HepG2 (cell line): ENCODE data around the gene SYNM. TPM values are rescaled to one million over a fixed set of nuclear protein-coding genes. Genes with fewer than 3 reads are reported as not detected.

Experiments
- ATAC-seq: fragments of 200-7000 bp; cut with Tn5 transposase; 3 replicates; pipeline ENCODE4 v1.9.1; 2020; ENCODE audit warnings: mild to moderate bottlenecking, moderate library complexity
- BruUV-seq: library from RNA; stranded (reverse); fragments of 400-500 nt; replicated peaks from 2 replicates; lab custom pipeline; 2021; lab: Mats Ljungman, UMichigan
- CTCF ChIA-PET: fragments of 300-600 bp; formaldehyde crosslinking; extraction: SDS; loops from one replicate; lab custom pipeline; 2021; ENCODE audit warnings: low total read pairs, inconsistent platforms, low intra/inter-chr PET ratio; lab: Yijun Ruan, JAX
- POLR2A ChIA-PET: fragments of 350-600 bp; sonication (Branson Sonifier 250); formaldehyde crosslinking; loops from one replicate; lab custom pipeline; 2020; ENCODE audit warnings: antibody characterized with exemption, inconsistent platforms; lab: Yijun Ruan, JAX
- DNase-seq: peaks from one replicate; pipeline ENCODE4 v3.0.0-alpha.2; 2015; ENCODE audit warnings: low spot score
- FAIRE-seq: peaks from 3 replicates; lab custom pipeline; 2011; peaks lifted over from hg19 to GRCh38; lab: Jason Lieb, UNC
- H2AFZ ChIP-seq: one replicate; pipeline ENCODE4 v1.6.1; 2011; ENCODE audit warnings: low read length, inconsistent platforms
- H3K27ac ChIP-seq: fragments of 300-600 bp; 3 replicates; pipeline ENCODE4 v1.8.0; 2011; ENCODE audit warnings: mixed run types, mild to moderate bottlenecking, mixed read lengths, low read length, inconsistent platforms; ENCODE audit not compliant: insufficient read depth; ENCODE audit errors: extremely low read length
- H3K27me3 ChIP-seq, 2 experiments: fragments of 200-600 bp in 1 of 2; 2 replicates in 1 of 2; 3 replicates in 1 of 2; pipeline versions ENCODE4 v1.6.0 to v1.8.0; 2011; ENCODE audit warnings: low read length in 2 of 2, mild to moderate bottlenecking in 2 of 2, moderate library complexity in 2 of 2, inconsistent platforms in 1 of 2; ENCODE audit not compliant: insufficient read depth in 2 of 2, control insufficient read depth in 1 of 2
- H3K36me3 ChIP-seq, 2 experiments: fragments of 200-600 bp in 1 of 2; replicated peaks in 1 of 2; 2 replicates in 1 of 2; 3 replicates in 1 of 2; pipeline versions ENCODE4 v1.5.1 to v1.8.0; 2011; ENCODE audit warnings: low read length in 2 of 2, inconsistent platforms in 1 of 2; ENCODE audit not compliant: insufficient read depth in 2 of 2, control insufficient read depth in 1 of 2
- H3K4me1 ChIP-seq: 2 replicates; pipeline ENCODE4 v1.5.1; 2012; ENCODE audit warnings: low read length, inconsistent platforms; ENCODE audit not compliant: insufficient read depth
- H3K4me2 ChIP-seq: 2 replicates; pipeline ENCODE4 v1.6.0; 2011; ENCODE audit warnings: low read depth, low read length, inconsistent platforms
- H3K4me3 ChIP-seq, 3 experiments: fragments of 200-600 bp in 1 of 3; sonication (generic), shearing (Covaris generic) in 1 of 3; replicated peaks in 1 of 3; 2 replicates each; pipeline ENCODE4 v1.5.1; 2011 to 2016; ENCODE audit warnings: low read length in 3 of 3, inconsistent platforms in 2 of 3, low read depth in 2 of 3, mild to moderate bottlenecking in 2 of 3, control low read depth in 1 of 3, mixed read lengths in 1 of 3; ENCODE audit not compliant: insufficient read depth in 1 of 3
- H3K79me2 ChIP-seq: one replicate; pipeline ENCODE4 v1.6.1; 2011; ENCODE audit warnings: low read length, inconsistent platforms; ENCODE audit not compliant: insufficient read depth
- H3K9ac ChIP-seq: 2 replicates; pipeline ENCODE4 v1.6.0; 2011; ENCODE audit warnings: mild to moderate bottlenecking, low read depth, low read length, inconsistent platforms; ENCODE audit not compliant: insufficient read depth
- H3K9me3 ChIP-seq: 2 replicates; pipeline ENCODE4 v1.5.1; 2012; ENCODE audit warnings: mild to moderate bottlenecking, low read length
- H4K20me1 ChIP-seq: 2 replicates; pipeline ENCODE4 v1.6.0; 2011; ENCODE audit warnings: inconsistent platforms, mild to moderate bottlenecking, low read length, moderate library complexity; ENCODE audit not compliant: insufficient read depth
- CENPT ChIP-seq: sonication (generic); formaldehyde crosslinking; IDR thresholded peaks from 2 replicates; pipeline ENCODE4 v1.8.0; 2022; ENCODE audit warnings: low read depth, mild to moderate bottlenecking, moderate library complexity, missing genetic modification reagents
- DMAP1 ChIP-seq: IDR thresholded peaks from 2 replicates; pipeline ENCODE4 v1.6.1; 2016
- MAFF ChIP-seq: IDR thresholded peaks from 2 replicates; pipeline ENCODE4 v1.6.1; 2011; ENCODE audit warnings: low read depth, low read length, improper control_type of control experiment
- PHF5A ChIP-seq: IDR thresholded peaks from one replicate; pipeline ENCODE4 v1.6.1; 2018; ENCODE audit warnings: low read depth, missing genetic modification reagents; ENCODE audit not compliant: unreplicated experiment
- PTBP1 ChIP-seq: fragments of 200-400 bp; formaldehyde crosslinking; IDR thresholded peaks from 2 replicates; pipeline ENCODE4 v1.6.1; 2018; ENCODE audit warnings: low read length, low read depth; ENCODE audit not compliant: poor library complexity, severe bottlenecking
- SALL2 ChIP-seq: sonication (generic); formaldehyde crosslinking; IDR thresholded peaks from 2 replicates; pipeline ENCODE4 v1.8.1; 2023; ENCODE audit warnings: mild to moderate bottlenecking, missing genetic modification reagents, inconsistent platforms
- TBX3 ChIP-seq: fragments of 450-650 bp; IDR thresholded peaks from 2 replicates; pipeline ENCODE4 v1.6.1; 2017; ENCODE audit warnings: antibody characterized with exemption, mild to moderate bottlenecking, inconsistent platforms, borderline replicate concordance
- TP53 ChIP-seq: sonication (generic); formaldehyde crosslinking; conservative IDR thresholded peaks from 2 replicates; pipeline ENCODE4 v1.4.0; 2020; ENCODE audit warnings: missing genetic modification reagents
- ZKSCAN1 ChIP-seq: fragments of 150-350 bp; IDR thresholded peaks from 2 replicates; pipeline ENCODE4 v1.6.1; 2014; ENCODE audit warnings: low read length
- ZNF382 ChIP-seq: sonication (generic); formaldehyde crosslinking; IDR thresholded peaks from 2 replicates; pipeline ENCODE4 v1.5.0; 2020; ENCODE audit warnings: missing genetic modification reagents, mild to moderate bottlenecking, borderline replicate concordance
- ZNF543 ChIP-seq: sonication (generic); formaldehyde crosslinking; IDR thresholded peaks from 2 replicates; pipeline ENCODE4 v1.4.0; 2020; ENCODE audit warnings: mild to moderate bottlenecking, missing genetic modification reagents
- ZNF572 ChIP-seq: sonication (generic); formaldehyde crosslinking; IDR thresholded peaks from 2 replicates; pipeline ENCODE4 v1.5.1; 2020; ENCODE audit warnings: mild to moderate bottlenecking, missing genetic modification reagents
- ZNF709 ChIP-seq: sonication (generic); formaldehyde crosslinking; IDR thresholded peaks from 2 replicates; pipeline ENCODE4 v1.5.0; 2020; ENCODE audit warnings: mild to moderate bottlenecking, missing genetic modification reagents
- WGBS: methylation state at CpG from one replicate; pipeline ENCODE4 v1.1.6; 2017; ENCODE audit warnings: low lambda C conversion rate; 5-methylcytosine and 5-hydroxymethylcytosine counted together
- in situ Hi-C: cut with HindIII; loops from 2 replicates; pipeline ENCODE4 v1.10.0; 2017; ENCODE audit warnings: low pct_unique_long_range_greater_than_20kb; ENCODE audit not compliant: extremely low pct_ligation_motif_present
- intact Hi-C: fragments of 100-400 bp; cut with micrococcal nuclease; formaldehyde crosslinking; loops from one replicate; pipeline ENCODE4 v1.10.0; 2022; ENCODE audit not compliant: unreplicated experiment
- polyA plus RNA-seq, 8 experiments: library from polyadenylated mRNA; depleted of rRNA in 3 of 8; stranded (reverse) in 7 of 8; unstranded in 1 of 8; fragments of >200 nt; fragmentation: Illumina TruSeq in 4 of 8; extraction: Trizol in 4 of 8; gene quantifications; 2 replicates each; pipeline versions ENCODE4 v1.2.1 to v1.2.3, GENCODE V29; 2011 to 2016; ENCODE audit warnings: low read depth in 4 of 8, missing spikeins in 1 of 8, mixed read lengths in 1 of 8; ENCODE audit not compliant: insufficient read depth in 1 of 8
- total RNA-seq, 5 experiments: library from RNA; depleted of rRNA; stranded (reverse); fragments of >200 nt; fragmentation: Illumina TruSeq; extraction: Trizol; gene quantifications; 2 replicates each; pipeline ENCODE4 v1.2.3, GENCODE V29; 2016; ENCODE audit warnings: low read depth in 1 of 5
- TF ChIP-seq, protein P1 (sequence below): sonication (generic); formaldehyde crosslinking; IDR thresholded peaks from 2 replicates; pipeline ENCODE4 v1.4.0; 2020; ENCODE audit warnings: missing genetic modification reagents, mild to moderate bottlenecking, borderline replicate concordance
- TF ChIP-seq, protein P2 (sequence below): sonication (generic); IDR thresholded peaks from 2 replicates; pipeline ENCODE4 v1.6.1; 2016; ENCODE audit warnings: low read depth, borderline replicate concordance
- TF ChIP-seq, protein P3 (sequence below): sonication (generic); formaldehyde crosslinking; IDR thresholded peaks from 2 replicates; pipeline ENCODE4 v1.5.0; 2020; ENCODE audit warnings: mild to moderate bottlenecking, missing genetic modification reagents
- TF ChIP-seq, protein P4 (sequence below): IDR thresholded peaks from 2 replicates; pipeline ENCODE4 v1.6.1; 2012; ENCODE audit warnings: low read length, improper control_type of control experiment

The SYNM gene
- total and polyA plus RNA-seq, 2 of the 13 experiments (the other 11 are each of a cell fraction or from before 2014, with no cell fraction given) = 1.1 to 3.7 TPM

DNA sequence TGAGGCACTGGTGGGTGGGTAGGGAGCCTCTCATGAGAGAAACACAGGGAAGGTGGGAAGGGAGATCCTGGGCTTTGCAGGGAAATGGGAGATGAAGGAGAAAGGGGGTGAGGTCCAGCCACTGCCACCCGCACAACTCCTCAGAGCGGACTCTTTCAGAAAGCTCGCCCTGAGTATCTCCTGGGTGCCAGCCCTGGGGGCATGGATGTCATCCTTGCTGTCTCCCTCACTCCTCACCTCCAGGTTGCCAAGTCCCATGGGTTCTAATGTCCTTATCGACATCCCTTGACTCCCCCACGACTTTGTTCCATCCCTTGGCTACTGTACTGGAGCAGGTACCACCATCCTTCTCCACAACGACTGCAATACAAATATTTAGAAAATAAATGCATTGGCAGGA lies 40.9 kb downstream of the SYNM start:
- ChIA-PET POLR2A (no interaction called here), CTCF (no interaction called here)
- Histone ChIP-seq H4K20me1 (no peaks in the 10 kb centered on the region), H2AFZ (no peak overlapping the region), H3K27ac (no peak overlapping the region), H3K36me3 (peaks cover 0 to 3% of the 10 kb centered on the region in 2 experiments; a peak in 2 of 5 replicates), H3K9ac (no peak overlapping the region), H3K27me3 (no peaks in the 10 kb centered on the region), H3K4me2 (no peak overlapping the region), H3K9me3 (no peaks in the 10 kb centered on the region), H3K4me1 (peaks cover 12% of the 10 kb centered on the region), H3K4me3 (no peak overlapping the region), H3K79me2 (no peaks in the 10 kb centered on the region)
- intact Hi-C loops = no loop called here
- no peak for TF ChIP-seq TBX3
- no peak for TF ChIP-seq PTBP1
- TF ChIP-seq ZKSCAN1 = no peak
- TF ChIP-seq, protein P1, sequence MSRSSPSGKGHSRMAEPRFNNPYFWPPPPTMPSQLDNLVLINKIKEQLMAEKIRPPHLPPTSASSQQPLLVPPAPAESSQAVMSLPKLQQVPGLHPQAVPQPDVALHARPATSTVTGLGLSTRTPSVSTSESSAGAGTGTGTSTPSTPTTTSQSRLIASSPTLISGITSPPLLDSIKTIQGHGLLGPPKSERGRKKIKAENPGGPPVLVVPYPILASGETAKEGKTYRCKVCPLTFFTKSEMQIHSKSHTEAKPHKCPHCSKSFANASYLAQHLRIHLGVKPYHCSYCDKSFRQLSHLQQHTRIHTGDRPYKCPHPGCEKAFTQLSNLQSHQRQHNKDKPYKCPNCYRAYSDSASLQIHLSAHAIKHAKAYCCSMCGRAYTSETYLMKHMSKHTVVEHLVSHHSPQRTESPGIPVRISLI (CRISPR knock-in tag) = no peak
- no peak for TF ChIP-seq ZNF543
- TF ChIP-seq ZNF709 (CRISPR knock-in tag) = no peak
- TF ChIP-seq, protein P2, sequence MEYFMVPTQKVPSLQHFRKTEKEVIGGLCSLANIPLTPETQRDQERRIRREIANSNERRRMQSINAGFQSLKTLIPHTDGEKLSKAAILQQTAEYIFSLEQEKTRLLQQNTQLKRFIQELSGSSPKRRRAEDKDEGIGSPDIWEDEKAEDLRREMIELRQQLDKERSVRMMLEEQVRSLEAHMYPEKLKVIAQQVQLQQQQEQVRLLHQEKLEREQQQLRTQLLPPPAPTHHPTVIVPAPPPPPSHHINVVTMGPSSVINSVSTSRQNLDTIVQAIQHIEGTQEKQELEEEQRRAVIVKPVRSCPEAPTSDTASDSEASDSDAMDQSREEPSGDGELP = no peak
- TF ChIP-seq ZNF572 (CRISPR knock-in tag) = no peak
- TF ChIP-seq, protein P3, sequence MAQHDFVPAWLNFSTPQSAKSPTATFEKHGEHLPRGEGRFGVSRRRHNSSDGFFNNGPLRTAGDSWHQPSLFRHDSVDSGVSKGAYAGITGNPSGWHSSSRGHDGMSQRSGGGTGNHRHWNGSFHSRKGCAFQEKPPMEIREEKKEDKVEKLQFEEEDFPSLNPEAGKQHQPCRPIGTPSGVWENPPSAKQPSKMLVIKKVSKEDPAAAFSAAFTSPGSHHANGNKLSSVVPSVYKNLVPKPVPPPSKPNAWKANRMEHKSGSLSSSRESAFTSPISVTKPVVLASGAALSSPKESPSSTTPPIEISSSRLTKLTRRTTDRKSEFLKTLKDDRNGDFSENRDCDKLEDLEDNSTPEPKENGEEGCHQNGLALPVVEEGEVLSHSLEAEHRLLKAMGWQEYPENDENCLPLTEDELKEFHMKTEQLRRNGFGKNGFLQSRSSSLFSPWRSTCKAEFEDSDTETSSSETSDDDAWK (CRISPR knock-in tag) = no peak
- no peak for TF ChIP-seq MAFF
- no peak for TF ChIP-seq CENPT (CRISPR knock-in tag)
- TF ChIP-seq, protein P4, sequence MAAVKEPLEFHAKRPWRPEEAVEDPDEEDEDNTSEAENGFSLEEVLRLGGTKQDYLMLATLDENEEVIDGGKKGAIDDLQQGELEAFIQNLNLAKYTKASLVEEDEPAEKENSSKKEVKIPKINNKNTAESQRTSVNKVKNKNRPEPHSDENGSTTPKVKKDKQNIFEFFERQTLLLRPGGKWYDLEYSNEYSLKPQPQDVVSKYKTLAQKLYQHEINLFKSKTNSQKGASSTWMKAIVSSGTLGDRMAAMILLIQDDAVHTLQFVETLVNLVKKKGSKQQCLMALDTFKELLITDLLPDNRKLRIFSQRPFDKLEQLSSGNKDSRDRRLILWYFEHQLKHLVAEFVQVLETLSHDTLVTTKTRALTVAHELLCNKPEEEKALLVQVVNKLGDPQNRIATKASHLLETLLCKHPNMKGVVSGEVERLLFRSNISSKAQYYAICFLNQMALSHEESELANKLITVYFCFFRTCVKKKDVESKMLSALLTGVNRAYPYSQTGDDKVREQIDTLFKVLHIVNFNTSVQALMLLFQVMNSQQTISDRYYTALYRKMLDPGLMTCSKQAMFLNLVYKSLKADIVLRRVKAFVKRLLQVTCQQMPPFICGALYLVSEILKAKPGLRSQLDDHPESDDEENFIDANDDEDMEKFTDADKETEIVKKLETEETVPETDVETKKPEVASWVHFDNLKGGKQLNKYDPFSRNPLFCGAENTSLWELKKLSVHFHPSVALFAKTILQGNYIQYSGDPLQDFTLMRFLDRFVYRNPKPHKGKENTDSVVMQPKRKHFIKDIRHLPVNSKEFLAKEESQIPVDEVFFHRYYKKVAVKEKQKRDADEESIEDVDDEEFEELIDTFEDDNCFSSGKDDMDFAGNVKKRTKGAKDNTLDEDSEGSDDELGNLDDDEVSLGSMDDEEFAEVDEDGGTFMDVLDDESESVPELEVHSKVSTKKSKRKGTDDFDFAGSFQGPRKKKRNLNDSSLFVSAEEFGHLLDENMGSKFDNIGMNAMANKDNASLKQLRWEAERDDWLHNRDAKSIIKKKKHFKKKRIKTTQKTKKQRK = no peak
- TF ChIP-seq SALL2 (CRISPR knock-in tag) = no peak
- no peak for TF ChIP-seq TP53 (CRISPR knock-in tag)
- no peak for TF ChIP-seq ZNF382
- TF ChIP-seq PHF5A (CRISPR knock-in tag) = no peak
- no peak for TF ChIP-seq DMAP1
- BruUV-seq = no TSS peak
- DNase-seq = no peak
- in situ Hi-C loops = no loop called here
- no peak for ATAC-seq
- WGBS = 95% methylated on average over 6 of the region's 6 CpGs
- FAIRE-seq = no peak
